Skeletal muscle cell (primary cell): ENCODE results near the gene ATP1A2.

Source experiments
- DNase-seq: peaks from one replicate; pipeline ENCODE4 v3.0.0-alpha.2; 2010; ENCODE audit warnings: low read depth
- H3K4me3 ChIP-seq: 2 replicates; pipeline ENCODE4 v1.5.1; 2011; ENCODE audit warnings: low read depth, mild to moderate bottlenecking, control low read depth, low read length, moderate library complexity

The ATP1A2 gene

GRCh38 chr1:160133990-160134770 is 18.6 kb downstream of the ATP1A2 start:
- no peak for DNase-seq
- H3K4me3 ChIP-seq: no peak overlapping the region

GRCh38 chr1:160134791-160135572 is 19.4 kb downstream of the ATP1A2 start:
- DNase-seq: no peak

GRCh38 chr1:160136121-160136925 is 20.8 kb downstream of the ATP1A2 start:
- no peak for DNase-seq
- no peak overlapping the region for H3K4me3 ChIP-seq

More at GRCh38 chr1:160134791-160135572, 19.4 kb downstream of the ATP1A2 start:
- H3K4me3 ChIP-seq: no peak overlapping the region

GRCh38 chr1:160136926-160137200 is 21.3 kb downstream of the ATP1A2 start:
- no peak overlapping the region for H3K4me3 ChIP-seq
- no peak for DNase-seq

GRCh38 chr1:160137216-160137862 is 21.8 kb downstream of the ATP1A2 start:
- DNase-seq: no peak
- H3K4me3 ChIP-seq: no peak overlapping the region

- no peak overlapping the region for H3K4me3 ChIP-seq
Measured at GRCh38 chr1:160139840-160140239, 24.3 kb downstream of the ATP1A2 start.

GRCh38 chr1:160143695-160144094 is 28.1 kb downstream of the ATP1A2 start:
- DNase-seq: no peak
- H3K4me3 ChIP-seq: no peak overlapping the region

More at GRCh38 chr1:160139840-160140239, 24.3 kb downstream of the ATP1A2 start:
- no peak for DNase-seq

GRCh38 chr1:160144921-160145320 is 29.4 kb downstream of the ATP1A2 start:
- DNase-seq: no peak
- no peak overlapping the region for H3K4me3 ChIP-seq

- DNase-seq: no peak
- no peak overlapping the region for H3K4me3 ChIP-seq
Measured at GRCh38 chr1:160146107-160146506, 30.5 kb downstream of the ATP1A2 start.

- DNase-seq: no peak
- no peak overlapping the region for H3K4me3 ChIP-seq
Measured at GRCh38 chr1:160148121-160148520, 32.6 kb downstream of the ATP1A2 start.

GRCh38 chr1:160149233-160149632 is 33.7 kb downstream of the ATP1A2 start:
- no peak overlapping the region for H3K4me3 ChIP-seq

GRCh38 chr1:160149716-160150115 is 34.2 kb downstream of the ATP1A2 start:
- no peak for DNase-seq
- no peak overlapping the region for H3K4me3 ChIP-seq

More at GRCh38 chr1:160149233-160149632, 33.7 kb downstream of the ATP1A2 start:
- no peak for DNase-seq

GRCh38 chr1:160151303-160151702 is 35.7 kb downstream of the ATP1A2 start, which contains the start of gene ATP1A4:
ATP1A4 (plus strand) TSS chr1:160151603; CDS start chr1:160152041, 438 bp downstream.
- no peak within 1 kb of the TSS for H3K4me3 ChIP-seq
- DNase-seq: no peak

GRCh38 chr1:160154790-160155189 is 39.2 kb downstream of the ATP1A2 start:
- H3K4me3 ChIP-seq: no peak overlapping the region
- DNase-seq: no peak

- no peak overlapping the region for H3K4me3 ChIP-seq
- no peak for DNase-seq
Measured at GRCh38 chr1:160156361-160156760, 40.8 kb downstream of the ATP1A2 start.

GRCh38 chr1:160157174-160157573 is 41.6 kb downstream of the ATP1A2 start:
- no peak for DNase-seq
- H3K4me3 ChIP-seq: no peak overlapping the region

- no peak for DNase-seq
- H3K4me3 ChIP-seq: no peak overlapping the region
Measured at GRCh38 chr1:160158031-160158430, 42.5 kb downstream of the ATP1A2 start.

GRCh38 chr1:160158534-160158933 is 43.0 kb downstream of the ATP1A2 start:
- DNase-seq: no peak
- no peak overlapping the region for H3K4me3 ChIP-seq

- DNase-seq: no peak
- H3K4me3 ChIP-seq: no peak overlapping the region
Measured at GRCh38 chr1:160159846-160160245, 44.3 kb downstream of the ATP1A2 start.
